Ureter (tissue), 1 donor: ENCODE measurements around the gene AGMO. TPM values are rescaled to one million over a fixed set of nuclear protein-coding genes. Genes with fewer than 3 reads are reported as not detected.

ENCODE experiments used
- DNase-seq: peaks from one replicate; pipeline ENCODE4 v3.0.0-alpha.2; 2020; ENCODE audit warnings: low spot score
- total RNA-seq: library from RNA; stranded (reverse); gene quantifications from one replicate; pipeline ENCODE4 v1.2.4, GENCODE V29; 2023
- donor health status: DM: yes; HTN: yes; CAD: no.

AGMO gene
- total RNA-seq, 1 donor from 2014 or later, result 6.8 TPM

GRCh38 chr7:15397159-15397550 lies 164.7 kb downstream of the AGMO start:
- DNase-seq, result no peak

GRCh38 chr7:15396210-15397158 lies 165.3 kb downstream of the AGMO start:
- no peak for DNase-seq

- no peak for DNase-seq
These were observed 172.7 kb downstream of the AGMO start for GRCh38 chr7:15389073-15389472.

GRCh38 chr7:15378494-15379145 lies 183.2 kb downstream of the AGMO start:
- DNase-seq, result no peak

GRCh38 chr7:15376600-15376999 lies 185.2 kb downstream of the AGMO start:
- no peak for DNase-seq

GRCh38 chr7:15370441-15370840 lies 191.4 kb downstream of the AGMO start:
- DNase-seq, result no peak

GRCh38 chr7:15368653-15369052 lies 193.2 kb downstream of the AGMO start:
- no peak for DNase-seq

GRCh38 chr7:15367897-15368296 lies 193.9 kb downstream of the AGMO start:
- no peak for DNase-seq

GRCh38 chr7:15358112-15358511 lies 203.7 kb downstream of the AGMO start:
- no peak for DNase-seq

GRCh38 chr7:15352421-15353206 lies 209.2 kb downstream of the AGMO start:
- no peak for DNase-seq

GRCh38 chr7:15345216-15345615 lies 216.6 kb downstream of the AGMO start:
- DNase-seq, result no peak

- no peak for DNase-seq
These were observed 220.0 kb downstream of the AGMO start for GRCh38 chr7:15341817-15342216.

GRCh38 chr7:15336146-15336545 lies 225.7 kb downstream of the AGMO start:
- no peak for DNase-seq

- no peak for DNase-seq
These were observed 226.4 kb downstream of the AGMO start for GRCh38 chr7:15335390-15335789.

GRCh38 chr7:15334536-15335263 lies 227.1 kb downstream of the AGMO start:
- no peak for DNase-seq

GRCh38 chr7:15332956-15333355 lies 228.9 kb downstream of the AGMO start:
- no peak for DNase-seq

- no peak for DNase-seq
These were observed 230.9 kb downstream of the AGMO start for GRCh38 chr7:15330943-15331342.

- DNase-seq, result no peak
These were observed 234.8 kb downstream of the AGMO start for GRCh38 chr7:15327001-15327400.

- DNase-seq, result no peak
These were observed 235.7 kb downstream of the AGMO start for GRCh38 chr7:15326044-15326644.

GRCh38 chr7:15323550-15323949 lies 238.3 kb downstream of the AGMO start:
- DNase-seq, result no peak

GRCh38 chr7:15317215-15317614 lies 244.6 kb downstream of the AGMO start:
- DNase-seq, result no peak
